VCaP (cell line): Measurements from ENCODE around the gene LEMD2.

ENCODE experiments used
- H3K27ac ChIP-seq: fragments of 450-650 bp; 2 replicates; pipeline ENCODE4 v1.5.1; 2017
- TF ChIP-seq, protein P1 (sequence below): fragments of 450-650 bp; conservative IDR thresholded peaks from 2 replicates; pipeline ENCODE4 v1.5.1; 2017; ENCODE audit warnings: mild to moderate bottlenecking, moderate library complexity

LEMD2 gene

GRCh38 chr6:33816911-33817310 is 28.0 kb upstream of the LEMD2 start:
- peak overlapping the region; percentile 43 for H3K27ac ChIP-seq
- TF ChIP-seq, protein P1, sequence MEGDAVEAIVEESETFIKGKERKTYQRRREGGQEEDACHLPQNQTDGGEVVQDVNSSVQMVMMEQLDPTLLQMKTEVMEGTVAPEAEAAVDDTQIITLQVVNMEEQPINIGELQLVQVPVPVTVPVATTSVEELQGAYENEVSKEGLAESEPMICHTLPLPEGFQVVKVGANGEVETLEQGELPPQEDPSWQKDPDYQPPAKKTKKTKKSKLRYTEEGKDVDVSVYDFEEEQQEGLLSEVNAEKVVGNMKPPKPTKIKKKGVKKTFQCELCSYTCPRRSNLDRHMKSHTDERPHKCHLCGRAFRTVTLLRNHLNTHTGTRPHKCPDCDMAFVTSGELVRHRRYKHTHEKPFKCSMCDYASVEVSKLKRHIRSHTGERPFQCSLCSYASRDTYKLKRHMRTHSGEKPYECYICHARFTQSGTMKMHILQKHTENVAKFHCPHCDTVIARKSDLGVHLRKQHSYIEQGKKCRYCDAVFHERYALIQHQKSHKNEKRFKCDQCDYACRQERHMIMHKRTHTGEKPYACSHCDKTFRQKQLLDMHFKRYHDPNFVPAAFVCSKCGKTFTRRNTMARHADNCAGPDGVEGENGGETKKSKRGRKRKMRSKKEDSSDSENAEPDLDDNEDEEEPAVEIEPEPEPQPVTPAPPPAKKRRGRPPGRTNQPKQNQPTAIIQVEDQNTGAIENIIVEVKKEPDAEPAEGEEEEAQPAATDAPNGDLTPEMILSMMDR: no peak

DNA sequence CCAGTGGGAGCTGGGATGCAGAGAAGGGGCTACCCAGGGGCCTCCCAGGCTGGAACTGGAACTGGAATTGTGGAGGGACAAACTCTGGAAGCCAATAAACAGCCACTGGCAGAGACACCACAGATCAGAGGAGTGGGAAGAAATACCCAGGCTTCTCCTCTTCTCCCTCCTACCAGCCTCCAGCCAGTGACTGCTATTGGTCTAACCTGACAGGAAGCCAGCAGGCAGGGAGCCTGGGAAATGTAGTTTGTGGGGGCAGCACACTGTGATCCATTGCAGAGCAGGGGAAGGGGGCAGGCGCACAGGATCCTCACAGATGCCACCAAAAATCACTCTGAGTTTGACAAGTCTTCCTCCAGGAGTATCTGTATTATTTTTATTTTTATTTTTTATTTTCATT is 26.9 kb upstream of the LEMD2 start:
- TF ChIP-seq, protein P1: no peak
- H3K27ac ChIP-seq: peak overlapping the region; percentile 43; the same call in 1 of the 2 replicates

GRCh38 chr6:33813990-33814985 is 25.4 kb upstream of the LEMD2 start:
- TF ChIP-seq, protein P1: no peak
- no peak overlapping the region for H3K27ac ChIP-seq

- no peak overlapping the region for H3K27ac ChIP-seq
- TF ChIP-seq, protein P1: no peak
Observed at GRCh38 chr6:33813246-33813904, 24.4 kb upstream of the LEMD2 start.

DNA sequence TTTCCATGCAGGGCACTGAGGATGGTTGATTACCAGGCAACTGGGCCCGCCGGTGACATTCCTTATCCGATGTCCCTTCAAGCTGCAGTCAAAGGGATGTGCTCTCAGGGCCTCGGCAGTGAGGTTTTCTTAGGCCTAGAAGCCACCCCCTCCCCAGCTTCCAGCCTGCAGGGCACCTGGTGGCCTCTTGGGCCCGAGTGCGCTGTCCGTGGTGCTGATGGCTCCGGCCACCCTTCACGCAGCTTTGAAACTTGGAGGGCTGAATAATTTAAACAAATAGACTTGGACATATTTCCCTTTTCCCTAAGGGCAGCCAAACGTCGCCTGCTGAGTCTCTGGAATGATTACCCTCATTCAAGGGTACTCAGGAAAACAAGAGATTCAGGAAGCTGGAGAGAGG is 23.7 kb upstream of the LEMD2 start:
- H3K27ac ChIP-seq: no peak overlapping the region
- TF ChIP-seq, protein P1: no peak

DNA sequence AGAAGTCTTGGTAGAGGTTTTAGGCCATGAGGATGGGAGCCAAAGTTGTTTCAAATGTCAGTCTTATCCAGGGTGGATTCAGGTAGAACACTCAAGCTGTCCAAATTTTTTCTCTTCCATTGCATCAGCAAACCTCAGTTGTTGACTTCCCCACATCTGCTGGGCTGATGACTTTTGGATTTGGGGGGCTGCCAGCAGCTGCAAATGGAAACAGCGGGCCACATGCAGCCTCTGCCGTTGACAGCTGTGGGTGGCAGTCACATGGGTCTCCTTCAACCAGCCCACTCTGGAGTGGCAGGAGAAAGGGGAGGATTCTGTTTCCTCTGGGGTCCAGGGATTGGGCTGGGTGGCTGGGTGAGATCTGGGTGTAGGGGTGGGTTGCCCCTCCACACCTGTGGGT is 20.7 kb upstream of the LEMD2 start:
- TF ChIP-seq, protein P1: no peak
- H3K27ac ChIP-seq: no peak overlapping the region

DNA sequence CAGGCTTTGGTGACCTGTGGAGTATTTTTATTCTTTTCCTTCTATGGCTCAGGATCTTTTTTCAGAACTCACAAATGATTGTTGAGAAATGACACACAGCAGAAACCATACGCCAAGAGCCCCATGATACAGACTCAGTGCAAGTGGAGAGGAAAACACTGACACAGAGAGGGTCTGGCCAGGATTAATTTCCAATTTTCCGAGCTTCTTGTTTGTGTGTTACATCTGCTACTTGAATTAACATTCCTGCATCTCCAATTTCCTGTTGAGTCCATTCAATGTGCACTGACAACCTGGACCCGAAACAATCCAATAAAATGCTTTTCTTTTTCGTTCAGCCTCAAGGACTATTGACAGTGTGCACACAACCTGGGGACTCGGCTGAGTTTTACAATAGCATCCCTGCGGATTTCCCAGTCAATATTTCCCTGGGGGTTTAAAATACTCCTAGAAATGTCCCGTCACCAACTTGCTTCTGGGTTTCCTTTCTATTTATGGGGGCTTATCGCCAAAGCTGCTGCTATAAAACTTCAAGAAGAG is 19.8 kb upstream of the LEMD2 start:
- H3K27ac ChIP-seq: no peak overlapping the region
- TF ChIP-seq, protein P1: no peak
